H1 (cell line): ENCODE data around the gene INTS15.

ENCODE experiments used
- CBX5 ChIP-seq: fragments of 300-800, 300-1000 bp; sonication (generic); IDR thresholded peaks from 2 replicates; pipeline ENCODE4 v1.7.1; 2016; ENCODE audit warnings: antibody characterized with exemption, low read length, low read depth
- CHD1 ChIP-seq: IDR thresholded peaks from 2 replicates; pipeline ENCODE4 v1.6.1; 2012; ENCODE audit warnings: low read depth, low read length, improper control_type of control experiment
- E2F6 ChIP-seq: IDR thresholded peaks from 2 replicates; pipeline ENCODE4 v1.6.1; 2012; ENCODE audit warnings: inconsistent platforms
- EZH2 ChIP-seq: fragments of 200-600 bp; sonication (generic); IDR thresholded peaks from 2 replicates; pipeline ENCODE4 v1.7.1; 2012; ENCODE audit warnings: low read depth, mild to moderate bottlenecking, moderate library complexity, low read length, inconsistent platforms; ENCODE audit not compliant: severe bottlenecking
- MAFK ChIP-seq: IDR thresholded peaks from 2 replicates; pipeline ENCODE4 v1.6.1; 2012; ENCODE audit warnings: low read depth, mild to moderate bottlenecking, improper control_type of control experiment, low read length
- MAX ChIP-seq: IDR thresholded peaks from 2 replicates; pipeline ENCODE4 v1.6.1; 2012; ENCODE audit warnings: inconsistent platforms
- SP2 ChIP-seq: IDR thresholded peaks from 2 replicates; pipeline ENCODE4 v1.6.1; 2012; ENCODE audit warnings: mild to moderate bottlenecking, low read length, inconsistent platforms
- YY1 ChIP-seq: IDR thresholded peaks from 2 replicates; pipeline ENCODE4 v1.6.1; 2011; ENCODE audit warnings: low read depth, mild to moderate bottlenecking, low read length
- ZNF274 ChIP-seq: IDR thresholded peaks from 2 replicates; pipeline ENCODE4 v1.7.0; 2012; ENCODE audit warnings: low read length, borderline replicate concordance; ENCODE audit errors: extremely low read depth
- TF ChIP-seq, protein P1 (sequence below), 3 experiments: IDR thresholded peaks; 1 replicate in 2 of 3; 2 replicates in 1 of 3; pipeline versions ENCODE4 v1.5.1 to v1.6.1; 2011; ENCODE audit warnings: low read length in 3 of 3, mild to moderate bottlenecking in 3 of 3, inconsistent platforms in 2 of 3, low read depth in 1 of 3, moderate library complexity in 1 of 3; ENCODE audit not compliant: insufficient read depth in 1 of 3; ENCODE audit errors: control extremely low read depth in 1 of 3

DNA sequence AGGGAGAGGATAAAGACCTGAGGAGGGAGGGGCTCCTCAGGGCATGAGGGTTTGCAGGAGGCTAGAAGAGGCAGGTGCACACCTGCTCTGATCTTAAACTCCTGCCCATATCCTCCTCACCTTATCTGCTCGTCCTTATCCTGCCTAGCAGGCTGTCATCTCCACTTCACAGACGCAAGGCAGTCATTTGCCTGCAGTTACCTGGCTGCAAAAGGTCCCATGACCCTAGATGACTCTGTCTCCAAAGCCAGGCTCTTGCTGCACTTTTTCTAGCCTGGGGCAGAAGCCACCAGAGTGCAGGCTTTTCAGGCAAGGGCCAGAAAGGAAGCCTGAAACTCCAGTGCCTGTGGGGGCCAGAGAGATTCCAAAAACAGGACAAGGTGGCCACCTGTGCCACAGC is 23.9 kb downstream of the INTS15 start:
- no peak for TF ChIP-seq ZNF274
- TF ChIP-seq, protein P1, sequence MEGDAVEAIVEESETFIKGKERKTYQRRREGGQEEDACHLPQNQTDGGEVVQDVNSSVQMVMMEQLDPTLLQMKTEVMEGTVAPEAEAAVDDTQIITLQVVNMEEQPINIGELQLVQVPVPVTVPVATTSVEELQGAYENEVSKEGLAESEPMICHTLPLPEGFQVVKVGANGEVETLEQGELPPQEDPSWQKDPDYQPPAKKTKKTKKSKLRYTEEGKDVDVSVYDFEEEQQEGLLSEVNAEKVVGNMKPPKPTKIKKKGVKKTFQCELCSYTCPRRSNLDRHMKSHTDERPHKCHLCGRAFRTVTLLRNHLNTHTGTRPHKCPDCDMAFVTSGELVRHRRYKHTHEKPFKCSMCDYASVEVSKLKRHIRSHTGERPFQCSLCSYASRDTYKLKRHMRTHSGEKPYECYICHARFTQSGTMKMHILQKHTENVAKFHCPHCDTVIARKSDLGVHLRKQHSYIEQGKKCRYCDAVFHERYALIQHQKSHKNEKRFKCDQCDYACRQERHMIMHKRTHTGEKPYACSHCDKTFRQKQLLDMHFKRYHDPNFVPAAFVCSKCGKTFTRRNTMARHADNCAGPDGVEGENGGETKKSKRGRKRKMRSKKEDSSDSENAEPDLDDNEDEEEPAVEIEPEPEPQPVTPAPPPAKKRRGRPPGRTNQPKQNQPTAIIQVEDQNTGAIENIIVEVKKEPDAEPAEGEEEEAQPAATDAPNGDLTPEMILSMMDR (IDR thresholded peaks at IDR 0.05; ENCODE audit: control extremely low read depth in 1 of 3, insufficient read depth in 1 of 3, low read depth in 1 of 3, low read length in 3 of 3) = no peak
- no peak for TF ChIP-seq YY1
- TF ChIP-seq EZH2 = no peak
- TF ChIP-seq MAFK = no peak
- TF ChIP-seq CHD1 = no peak
- TF ChIP-seq E2F6 = no peak
- no peak for TF ChIP-seq CBX5
- TF ChIP-seq SP2 = no peak
- TF ChIP-seq MAX = no peak
